Measurements from ENCODE around the gene CHPT1.

The CHPT1 gene

DNA sequence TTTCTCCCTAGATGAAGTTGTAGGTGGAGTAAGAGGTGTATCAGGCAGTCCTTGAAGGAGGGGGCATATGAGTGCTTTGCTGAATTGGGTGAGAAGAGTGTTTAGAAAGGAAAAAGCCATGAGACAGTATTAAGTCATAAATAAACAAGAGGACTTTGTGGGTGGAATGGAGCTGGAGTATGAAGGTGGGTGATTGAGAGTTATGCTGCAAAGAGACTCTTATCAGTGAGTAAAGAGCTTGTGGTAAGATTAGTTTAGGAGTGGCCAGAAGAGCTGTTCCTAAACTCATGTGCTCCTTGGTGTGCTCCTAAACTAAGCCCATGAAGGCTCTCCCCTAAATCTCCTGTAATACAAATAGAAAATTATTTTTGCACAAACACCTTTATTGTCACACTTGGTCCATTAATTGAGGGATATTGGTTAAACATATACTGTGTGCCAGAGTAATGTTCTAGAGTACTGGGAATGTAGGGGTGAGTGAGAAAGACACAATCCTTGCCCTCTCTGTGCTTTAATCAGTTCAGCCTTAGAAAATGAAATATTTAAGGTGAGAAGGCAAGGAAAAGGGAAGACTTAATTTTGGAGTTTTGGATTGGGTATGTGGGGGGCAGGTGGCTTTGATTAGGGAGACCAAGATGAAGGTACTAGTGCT, 9.8 kb downstream of the CHPT1 start:
- H3K4me1 ChIP-seq, result no peaks in the 10 kb centered on the region; the same call in 1 of the 2 replicates
- TF ChIP-seq CTCF (IDR thresholded peaks at IDR 0.05; ENCODE audit: low read depth, low read length), result no peak

GRCh38 chr12:101710288-101710687, 12.8 kb downstream of the CHPT1 start:
- Histone ChIP-seq H3K4me3 (ENCODE audit: low read depth, low read length) (no peak overlapping the region), H3K9me3 (no peaks in the 10 kb centered on the region), H3K36me3 (no peaks in the 10 kb centered on the region), H3K27me3 (no peaks in the 10 kb centered on the region), H3K4me1 (no peaks in the 10 kb centered on the region)
- no peak for DNase-seq
- no peak for TF ChIP-seq CTCF (IDR thresholded peaks at IDR 0.05; ENCODE audit: low read depth, low read length)

More for the DNA sequence above, 9.8 kb downstream of the CHPT1 start:
- H3K9me3 ChIP-seq, result no peaks in the 10 kb centered on the region
- no peaks in the 10 kb centered on the region for H3K36me3 ChIP-seq
- H3K27me3 ChIP-seq, result no peaks in the 10 kb centered on the region
- no peak overlapping the region for H3K4me3 ChIP-seq (ENCODE audit: low read depth, low read length)
- no peak for DNase-seq

DNA sequence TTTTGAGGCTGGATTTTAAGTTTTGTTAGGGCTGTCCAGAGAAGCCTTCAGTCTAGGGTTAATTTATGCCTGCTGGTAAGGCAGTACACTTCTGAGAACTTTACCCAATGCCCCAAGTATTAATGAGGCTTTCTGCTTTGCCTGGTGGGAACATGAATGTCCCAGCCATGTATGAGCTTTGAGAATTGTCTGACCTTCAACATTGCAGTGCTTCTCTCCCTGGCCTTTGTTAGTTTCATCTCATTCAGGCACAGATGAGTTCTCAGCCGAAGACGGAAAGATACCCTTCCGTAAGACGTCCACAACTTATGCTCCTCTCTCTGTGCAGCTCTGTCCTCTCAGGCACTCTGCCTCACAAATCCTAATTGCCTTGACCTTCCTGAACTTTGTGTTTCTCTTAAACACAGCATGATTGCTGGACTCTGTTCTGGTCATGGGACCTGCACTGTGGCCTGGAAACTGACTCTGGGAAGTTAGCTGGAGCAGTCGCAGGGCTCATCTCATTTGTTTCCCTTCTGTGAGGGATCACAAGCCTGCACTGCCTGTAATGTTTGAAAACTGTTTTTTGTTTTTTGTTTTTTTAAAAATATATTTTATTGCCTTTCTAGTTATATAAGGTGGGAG, 15.7 kb downstream of the CHPT1 start:
- H3K27me3 ChIP-seq, result no peaks in the 10 kb centered on the region
- no peaks in the 10 kb centered on the region for H3K36me3 ChIP-seq
- no peaks in the 10 kb centered on the region for H3K4me1 ChIP-seq
- no peak for DNase-seq
- H3K9me3 ChIP-seq, result no peaks in the 10 kb centered on the region
- no peak overlapping the region for H3K4me3 ChIP-seq (ENCODE audit: low read depth, low read length)
- no peak for TF ChIP-seq CTCF (IDR thresholded peaks at IDR 0.05; ENCODE audit: low read depth, low read length)

DNA sequence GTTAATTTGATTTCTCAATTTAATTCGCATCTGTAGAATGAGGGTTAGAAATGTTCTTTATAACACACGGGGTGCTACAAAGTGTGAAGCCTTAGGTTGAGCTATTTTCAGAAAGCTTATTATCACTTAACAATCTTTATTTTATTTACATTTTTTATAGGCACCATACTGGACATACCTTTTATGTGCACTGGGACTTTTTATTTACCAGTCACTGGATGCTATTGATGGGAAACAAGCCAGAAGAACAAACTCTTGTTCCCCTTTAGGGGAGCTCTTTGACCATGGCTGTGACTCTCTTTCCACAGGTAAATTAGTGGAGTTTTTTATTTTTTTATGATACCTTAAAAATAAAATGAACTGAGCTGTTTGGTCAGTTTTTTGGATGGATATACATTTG, 16.5 kb downstream of the CHPT1 start:
- DNase-seq, result no peak
- H3K36me3 ChIP-seq, result no peaks in the 10 kb centered on the region
- H3K27me3 ChIP-seq, result no peaks in the 10 kb centered on the region
- H3K9me3 ChIP-seq, result no peaks in the 10 kb centered on the region
- no peaks in the 10 kb centered on the region for H3K4me1 ChIP-seq
- TF ChIP-seq CTCF (IDR thresholded peaks at IDR 0.05; ENCODE audit: low read depth, low read length), result no peak
- no peak overlapping the region for H3K4me3 ChIP-seq (ENCODE audit: low read depth, low read length)

DNA sequence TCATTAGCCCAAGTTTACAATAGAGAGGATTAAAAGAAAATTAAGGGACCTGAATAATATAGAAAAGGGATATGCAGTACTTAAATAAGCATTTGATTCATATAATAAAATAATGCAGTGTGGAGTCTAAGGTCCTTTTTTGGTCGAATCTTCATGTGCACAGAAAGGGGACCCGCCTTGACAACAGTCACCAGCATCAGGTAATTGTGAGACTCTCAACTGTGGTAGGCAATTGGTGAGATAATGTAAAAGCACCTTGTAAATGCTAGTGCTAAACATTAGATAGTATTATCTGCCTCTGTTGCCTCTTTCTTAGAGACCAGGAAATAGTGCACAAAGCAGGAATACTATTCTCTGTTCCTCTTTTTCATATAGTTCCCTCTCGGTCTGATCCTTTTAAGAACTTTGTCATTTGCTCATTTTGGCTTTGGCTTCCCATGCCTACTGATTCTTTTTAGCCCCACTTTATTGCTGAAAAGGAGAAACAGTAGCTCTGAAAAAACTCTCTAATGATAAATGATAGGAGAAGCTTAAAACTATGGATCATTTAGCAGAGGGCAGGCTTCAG, 17.5 kb downstream of the CHPT1 start:
- DNase-seq, result no peak

More for the DNA sequence above, 17.5 kb downstream of the CHPT1 start:
- no peak overlapping the region for H3K4me3 ChIP-seq (ENCODE audit: low read depth, low read length)
- H3K27me3 ChIP-seq, result no peaks in the 10 kb centered on the region
- H3K36me3 ChIP-seq, result no peaks in the 10 kb centered on the region
- H3K9me3 ChIP-seq, result no peaks in the 10 kb centered on the region
- no peaks in the 10 kb centered on the region for H3K4me1 ChIP-seq
- TF ChIP-seq CTCF (IDR thresholded peaks at IDR 0.05; ENCODE audit: low read depth, low read length), result no peak
